GM19452 (cell line): ENCODE measurements around the gene MTSS2.

ENCODE experiments used
- ATAC-seq: cut with Tn5 transposase; IDR thresholded peaks from one replicate; pipeline ENCODE4 v1.9.1; 2021; ENCODE audit not compliant: unreplicated experiment

The MTSS2 gene, protein sequence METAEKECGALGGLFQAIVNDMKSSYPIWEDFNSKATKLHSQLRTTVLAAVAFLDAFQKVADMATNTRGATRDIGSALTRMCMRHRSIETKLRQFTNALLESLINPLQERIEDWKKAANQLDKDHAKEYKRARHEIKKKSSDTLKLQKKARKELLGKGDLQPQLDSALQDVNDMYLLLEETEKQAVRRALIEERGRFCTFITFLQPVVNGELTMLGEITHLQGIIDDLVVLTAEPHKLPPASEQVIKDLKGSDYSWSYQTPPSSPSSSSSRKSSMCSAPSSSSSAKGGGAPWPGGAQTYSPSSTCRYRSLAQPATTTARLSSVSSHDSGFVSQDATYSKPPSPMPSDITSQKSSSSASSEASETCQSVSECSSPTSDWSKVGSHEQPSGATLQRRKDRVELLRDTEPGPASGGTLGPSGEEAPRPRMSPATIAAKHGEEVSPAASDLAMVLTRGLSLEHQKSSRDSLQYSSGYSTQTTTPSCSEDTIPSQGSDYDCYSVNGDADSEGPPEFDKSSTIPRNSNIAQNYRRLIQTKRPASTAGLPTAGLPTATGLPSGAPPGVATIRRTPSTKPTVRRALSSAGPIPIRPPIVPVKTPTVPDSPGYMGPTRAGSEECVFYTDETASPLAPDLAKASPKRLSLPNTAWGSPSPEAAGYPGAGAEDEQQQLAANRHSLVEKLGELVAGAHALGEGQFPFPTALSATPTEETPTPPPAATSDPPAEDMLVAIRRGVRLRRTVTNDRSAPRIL

DNA sequence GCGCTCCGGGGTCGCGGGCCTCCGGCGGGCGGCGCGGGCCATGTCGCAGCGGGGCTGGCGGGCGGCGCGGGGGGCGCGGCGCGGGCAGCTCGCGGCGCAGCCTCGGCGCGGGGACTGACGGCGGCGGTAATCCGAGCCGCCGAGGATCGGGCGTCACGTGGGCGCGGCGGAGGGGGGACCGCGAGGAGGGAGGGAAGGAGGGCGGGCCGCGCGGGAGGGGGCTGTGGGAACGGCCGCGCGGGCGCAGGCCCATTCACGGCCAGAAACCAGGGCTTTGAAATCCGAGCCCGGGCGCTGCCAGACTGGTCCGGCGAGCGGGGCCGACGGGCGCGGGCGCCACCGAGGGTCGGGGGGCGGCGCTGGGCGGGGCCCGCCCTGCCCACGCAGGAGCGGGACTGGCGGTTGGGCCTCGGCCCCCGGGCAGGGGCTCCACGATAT lies at the start of gene MTSS2:
Gene MTSS2, minus strand, starts transcription at position 116 of the 438 bp plus-strand sequence. CDS start 262 bp downstream, outside the sequence.
- no peak for ATAC-seq

DNA sequence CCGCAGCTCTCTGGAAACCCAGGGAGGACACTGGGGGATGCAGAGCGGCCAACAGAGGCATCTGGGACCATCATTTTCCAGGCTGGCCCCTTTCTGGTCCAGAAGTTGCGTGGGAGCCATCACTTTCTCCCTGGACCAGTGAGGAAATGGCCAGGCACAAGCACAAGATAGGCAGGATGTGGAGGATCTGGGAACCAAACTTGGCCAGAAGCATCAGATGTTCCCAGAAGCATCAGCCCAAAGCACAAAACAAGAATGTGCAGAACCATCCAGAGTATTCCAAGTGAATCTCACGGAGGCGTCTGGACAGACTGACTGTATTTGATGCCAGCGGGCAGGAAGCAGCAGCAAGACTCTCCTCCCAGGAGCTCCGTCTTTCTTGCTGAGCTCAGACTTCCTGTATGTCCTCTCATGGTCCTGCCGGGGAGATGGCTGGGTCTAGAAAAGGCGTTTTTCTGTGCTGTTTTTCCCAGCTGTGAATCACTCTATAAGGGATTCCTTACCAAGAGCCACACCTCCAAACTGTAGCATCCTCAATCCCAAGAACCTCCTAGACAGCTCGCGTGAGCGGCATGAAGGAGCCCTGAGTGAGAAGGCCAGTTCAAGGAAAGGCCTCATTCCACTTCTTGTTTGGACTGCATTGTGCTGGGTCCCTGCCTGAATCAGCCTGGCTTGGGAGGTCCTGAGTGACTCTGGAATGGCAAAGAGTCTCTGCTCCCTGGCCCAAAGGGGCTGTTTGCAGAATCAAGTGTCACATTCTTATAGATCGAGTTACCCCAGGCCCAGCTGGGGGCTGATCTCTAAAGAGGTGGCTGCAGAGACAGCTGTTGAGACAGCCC lies 49.5 kb upstream of the MTSS2 start:
- ATAC-seq: no peak

DNA sequence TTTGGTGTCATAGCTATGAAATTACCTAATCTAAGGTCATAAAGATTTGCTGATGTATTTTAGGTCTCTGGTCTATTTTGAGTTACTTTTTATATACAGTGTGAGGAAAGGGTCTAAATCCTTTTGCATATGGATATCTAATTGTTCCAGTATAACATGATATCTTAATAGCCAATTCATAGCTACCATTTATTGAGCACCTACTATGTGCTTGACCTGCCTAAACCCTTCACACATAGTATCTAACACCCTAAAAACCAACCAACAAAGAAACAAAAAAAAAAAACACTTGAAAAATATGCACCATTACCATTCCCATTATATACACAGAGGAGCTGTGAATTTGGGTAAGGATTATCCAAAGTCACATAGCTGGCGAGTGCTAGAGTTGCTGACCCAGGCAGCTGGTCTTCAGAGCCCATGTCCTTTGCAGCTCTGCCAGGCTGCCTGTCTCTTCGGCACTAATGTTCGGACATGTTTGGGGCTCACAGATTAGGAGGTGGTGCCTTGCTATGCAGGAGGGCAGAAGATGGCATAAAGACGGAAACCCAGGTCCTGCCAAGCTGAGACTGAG lies 48.8 kb upstream of the MTSS2 start:
- ATAC-seq: no peak

DNA sequence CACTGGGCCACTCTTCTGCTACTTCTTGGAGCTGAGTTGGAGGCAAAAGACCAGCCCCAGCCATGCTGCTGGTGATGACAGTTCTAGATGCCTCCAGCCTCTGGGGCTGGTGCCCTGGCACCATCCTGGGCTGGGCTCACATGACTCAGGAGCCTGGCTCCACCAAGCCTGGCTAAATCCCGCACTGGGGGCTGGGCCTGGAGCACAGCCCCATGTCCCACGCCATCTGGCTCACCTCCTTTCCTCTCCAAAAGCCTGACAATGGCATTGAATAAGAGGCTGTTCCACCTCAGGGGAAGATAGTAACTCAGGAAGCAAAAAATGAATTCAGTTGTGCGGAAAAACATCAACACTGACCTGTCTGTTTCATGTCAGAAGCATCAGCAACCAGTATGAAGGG lies 45.1 kb upstream of the MTSS2 start:
- ATAC-seq: no peak

GRCh38 chr16:70730031-70730430 lies 44.2 kb upstream of the MTSS2 start:
- ATAC-seq: no peak

DNA sequence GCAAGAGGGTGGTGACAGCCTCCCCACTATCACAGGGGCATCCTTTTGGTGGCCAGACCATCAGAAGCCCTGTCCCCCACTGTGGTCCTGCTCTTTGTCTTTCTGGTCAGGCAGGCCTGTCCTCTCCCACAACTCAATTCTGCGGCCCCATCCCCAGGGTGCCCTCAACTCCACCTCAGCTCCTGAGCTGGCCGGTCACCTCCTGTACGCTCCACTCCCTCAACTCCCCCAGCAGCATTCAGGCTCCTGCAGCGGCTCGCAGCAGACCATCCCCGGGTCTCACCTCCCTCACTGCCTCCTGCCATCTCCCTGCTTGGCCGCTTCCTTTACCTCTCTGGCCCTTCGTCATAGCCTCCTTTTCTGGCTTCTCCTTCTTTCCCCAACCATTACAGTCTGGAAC lies 43.4 kb upstream of the MTSS2 start:
- ATAC-seq: no peak

DNA sequence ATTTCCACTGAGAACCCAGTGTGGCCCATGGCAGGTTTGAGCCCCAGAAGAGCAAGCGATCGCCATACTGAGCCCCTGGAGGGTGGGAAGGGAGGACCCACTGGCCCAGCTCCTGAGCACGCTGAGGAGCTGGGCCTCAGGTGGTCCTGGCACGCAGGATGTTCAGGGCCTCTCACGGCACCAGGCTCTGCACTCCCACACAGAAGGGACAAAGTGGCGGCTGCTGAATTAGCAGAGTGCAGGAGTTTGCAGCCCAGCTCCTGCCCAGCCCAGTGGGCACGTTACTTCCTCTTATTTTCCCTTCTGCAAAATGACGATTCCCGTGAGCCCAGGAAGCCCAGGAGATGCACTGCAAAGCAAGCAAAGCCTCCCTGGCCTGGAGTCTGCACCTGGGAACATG lies 42.3 kb upstream of the MTSS2 start:
- ATAC-seq: no peak

DNA sequence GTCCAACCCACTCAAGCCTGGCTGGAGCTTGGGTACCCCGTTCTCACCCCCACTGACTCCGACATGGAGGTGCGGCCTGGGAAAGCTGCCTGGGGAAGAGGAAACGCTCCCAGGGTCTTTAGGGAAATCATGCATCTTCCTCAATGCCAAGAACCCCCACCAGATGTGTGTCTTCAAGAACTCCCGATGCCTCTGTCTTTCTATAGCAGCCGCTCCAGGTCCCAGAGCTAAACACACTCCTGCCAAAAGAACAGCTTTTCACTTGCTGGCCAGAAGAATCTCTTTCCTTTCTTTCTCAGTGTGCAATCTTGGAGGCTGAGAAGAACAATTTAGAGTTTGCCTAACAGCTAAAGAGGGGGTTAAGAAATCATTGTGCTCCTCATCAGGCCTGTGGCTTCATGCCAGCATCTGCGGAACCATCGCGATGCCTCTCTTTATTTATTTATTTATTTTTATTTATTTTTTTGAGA lies 41.1 kb upstream of the MTSS2 start:
- ATAC-seq: no peak

DNA sequence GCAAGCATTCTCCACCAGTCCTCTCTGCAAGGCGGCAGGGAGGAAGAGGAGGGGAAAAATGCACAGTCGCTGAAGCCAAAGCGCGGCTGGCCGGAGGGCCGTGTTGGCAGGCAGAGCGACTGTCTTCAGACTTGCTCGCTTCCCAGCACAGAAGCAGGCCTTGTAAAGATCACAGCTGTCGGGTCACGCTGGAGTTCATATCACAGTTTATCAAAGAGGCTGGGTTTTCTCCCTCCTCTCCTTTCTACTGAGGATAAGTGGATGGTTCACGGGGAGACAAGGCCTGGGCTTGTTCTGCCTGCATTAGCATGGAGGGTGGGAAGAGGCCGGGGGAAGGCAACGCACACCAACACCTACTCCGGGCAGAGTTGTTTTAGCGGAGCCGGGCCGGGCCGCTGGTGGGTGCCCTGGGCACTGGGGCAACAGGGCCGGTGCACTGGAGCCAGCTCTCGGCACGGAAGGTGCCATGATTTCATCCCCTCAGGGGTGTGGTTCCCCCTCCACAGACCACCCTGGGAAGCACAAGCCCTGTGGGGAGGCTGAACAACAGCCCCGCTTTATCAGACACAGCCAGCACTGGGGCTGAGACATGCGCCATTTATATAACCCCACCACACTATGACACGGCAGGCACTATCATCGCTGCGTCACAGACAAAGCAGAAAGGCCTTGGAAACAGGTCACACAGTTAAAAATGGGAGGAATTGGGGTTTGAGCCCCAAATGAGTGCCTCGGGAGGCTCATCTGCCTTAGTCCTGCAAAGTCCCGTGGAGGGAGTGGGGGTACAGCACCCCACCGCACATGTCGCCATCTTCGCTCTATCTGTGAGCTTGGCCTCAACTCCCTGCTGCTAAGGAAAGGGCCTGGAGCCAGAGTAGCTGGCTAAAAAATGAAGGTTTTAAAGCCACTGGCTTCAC lies 40.3 kb upstream of the MTSS2 start:
- ATAC-seq: no peak

GRCh38 chr16:70725024-70725911 lies 39.4 kb upstream of the MTSS2 start:
- ATAC-seq: no peak

- ATAC-seq: no peak
These were observed 38.5 kb upstream of the MTSS2 start for GRCh38 chr16:70724146-70725023.

DNA sequence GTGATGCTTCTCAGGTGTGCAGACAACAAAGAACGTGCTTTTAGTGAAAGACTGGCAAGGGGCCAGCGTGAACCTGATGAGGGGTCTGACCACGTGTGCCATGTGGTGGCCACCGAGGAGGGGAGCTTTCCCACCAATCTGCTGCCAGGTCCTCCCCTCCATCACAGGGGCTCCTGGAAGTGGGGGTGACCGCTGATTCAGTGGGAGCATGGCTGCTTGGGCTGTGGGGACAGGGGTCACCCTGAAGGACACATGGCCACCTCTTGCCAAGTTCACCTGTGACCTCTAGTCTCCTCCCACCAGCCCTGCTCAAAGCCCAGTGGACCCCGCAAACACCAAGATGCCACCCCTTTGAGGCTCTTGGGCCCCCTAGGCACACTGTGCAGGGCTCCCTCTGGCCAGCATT lies 37.9 kb upstream of the MTSS2 start:
- ATAC-seq: no peak

- ATAC-seq: no peak
These were observed 35.5 kb upstream of the MTSS2 start for GRCh38 chr16:70721202-70721963.

DNA sequence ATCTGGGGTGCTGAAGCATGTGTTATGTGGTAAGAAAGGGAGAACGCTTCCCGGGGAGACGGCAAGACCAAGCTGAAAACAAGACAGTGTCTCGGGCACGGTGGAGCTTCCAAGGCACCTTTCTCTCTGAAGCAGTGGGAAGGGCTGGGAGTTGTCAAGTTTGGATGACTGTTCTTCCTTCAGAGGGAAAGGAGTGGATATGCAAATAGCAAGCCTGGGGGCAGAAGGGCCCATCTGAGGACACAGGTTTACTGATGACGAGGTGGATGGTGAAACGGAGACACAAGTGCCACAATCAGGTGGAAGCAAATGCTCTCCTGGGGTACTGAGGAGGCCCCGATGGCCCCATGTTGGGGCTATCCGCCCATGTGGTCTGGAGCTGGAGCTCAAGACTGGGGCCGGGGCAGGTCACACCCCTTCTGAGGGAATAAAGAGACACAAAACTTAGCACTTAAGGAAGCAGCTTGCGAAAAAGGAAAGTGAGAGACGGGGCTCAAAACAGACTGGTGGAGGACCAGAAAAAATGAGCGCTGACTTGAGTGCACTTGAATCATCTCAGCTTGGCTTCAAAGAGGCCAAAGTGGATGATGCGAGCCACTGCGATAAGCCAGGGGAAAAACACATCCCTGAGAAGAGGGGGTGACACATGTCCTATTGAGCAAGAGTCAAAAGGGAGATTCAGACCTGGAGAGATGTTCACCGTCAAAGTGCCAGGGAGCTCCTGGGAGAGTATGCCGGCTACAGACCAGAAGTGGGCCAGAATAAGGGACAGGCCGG lies 34.8 kb upstream of the MTSS2 start:
- no peak for ATAC-seq

GRCh38 chr16:70717065-70717464 lies 31.2 kb upstream of the MTSS2 start:
- no peak for ATAC-seq

- no peak for ATAC-seq
These were observed 30.1 kb upstream of the MTSS2 start for GRCh38 chr16:70715860-70716357.
